H1 (cell line): ENCODE results near the gene HS6ST2. TPM values are rescaled to one million over a fixed set of nuclear protein-coding genes. Genes with fewer than 3 reads are reported as not detected.

Experiments
- TAF7 ChIP-seq: optimal IDR thresholded peaks from 2 replicates; pipeline ENCODE3; 2011; ENCODE audit warnings: low read depth, mild to moderate bottlenecking, inconsistent platforms, low read length, moderate library complexity, borderline replicate concordance
- polyA plus RNA-seq, 7 experiments: library from polyadenylated mRNA; depleted of rRNA in 3 of 7; stranded (reverse) in 5 of 7; unstranded in 2 of 7; fragments of >200 nt in 5 of 7; fragments of 200-250 nt in 2 of 7; gene quantifications; 1 replicate in 5 of 7; 2 replicates in 1 of 7; 4 replicates in 1 of 7; pipeline versions ENCODE4 v1.2.1 to v1.2.3, GENCODE V29; 2011 to 2013; ENCODE audit warnings: missing spikeins in 2 of 7, mixed read lengths in 2 of 7
- total RNA-seq: library from RNA; stranded (reverse); fragmentation: NEBNext Ultra II Directional; extraction: Animal tissue kit (Norgen Biotek cat#: 25700); gene quantifications from 2 replicates; pipeline ENCODE4 v1.2.1, GENCODE V29; 2021

Gene HS6ST2
- total and polyA plus RNA-seq, 2 of the 8 experiments (the other 6 are each of a cell fraction or from before 2014, with no cell fraction given), result 3.9 TPM

- TF ChIP-seq TAF7, result no peak
Observed at GRCh38 chrX:132610536-132610935, 347.9 kb downstream of the HS6ST2 start (continued).
